Measurements from ENCODE around the gene CSDE1.

The CSDE1 gene

GRCh38 chr1:114668784-114669561 is 88.8 kb downstream of the CSDE1 start:
- TF ChIP-seq EZH2phosphoT487 (IDR thresholded peaks at IDR 0.05; ENCODE audit: borderline replicate concordance) (no peak), CTCF (conservative IDR thresholded peaks at IDR 0.05; ENCODE audit: low read length) (no peak)

GRCh38 chr1:114668373-114668772 is 89.4 kb downstream of the CSDE1 start:
- no peaks in the 10 kb centered on the region for H3F3A ChIP-seq (ENCODE audit: low read depth)
- no peak overlapping the region for H3K4me3 ChIP-seq (ENCODE audit: low read length, poor library complexity, severe bottlenecking)
- H2AFZ ChIP-seq (ENCODE audit: low read length): no peak overlapping the region
- no peak overlapping the region for H3K9ac ChIP-seq (ENCODE audit: low read depth, low read length, poor library complexity, severe bottlenecking)
- TF ChIP-seq CTCF (conservative IDR thresholded peaks at IDR 0.05; ENCODE audit: low read length) (no peak), EZH2phosphoT487 (IDR thresholded peaks at IDR 0.05; ENCODE audit: borderline replicate concordance) (no peak)
- H3K4me2 ChIP-seq (ENCODE audit: low read depth, low read length, poor library complexity, severe bottlenecking): no peak overlapping the region
- H3K79me2 ChIP-seq (ENCODE audit: insufficient read depth, low read length): no peaks in the 10 kb centered on the region
- no peaks in the 10 kb centered on the region for H3K4me1 ChIP-seq (ENCODE audit: insufficient read depth, low read length, poor library complexity, severe bottlenecking)
- H4K20me1 ChIP-seq (ENCODE audit: insufficient read depth, low read length, poor library complexity, severe bottlenecking): no peaks in the 10 kb centered on the region
- H3K9me2 ChIP-seq (replicated peaks; ENCODE audit: low read depth, low read length): no peaks in the 10 kb centered on the region
- H3K36me3 ChIP-seq (ENCODE audit: insufficient read depth, low read length): no peaks in the 10 kb centered on the region
- H3K27me3 ChIP-seq (ENCODE audit: insufficient read depth, low read length, poor library complexity, severe bottlenecking): no peaks in the 10 kb centered on the region
- no peaks in the 10 kb centered on the region for H3K9me3 ChIP-seq (ENCODE audit: insufficient read depth, low read depth, low read length)

More at GRCh38 chr1:114668784-114669561, 88.8 kb downstream of the CSDE1 start:
- Histone ChIP-seq H3K9me3 (ENCODE audit: insufficient read depth, low read depth, low read length) (no peaks in the 10 kb centered on the region), H3K4me2 (ENCODE audit: low read depth, low read length, poor library complexity, severe bottlenecking) (no peak overlapping the region), H4K20me1 (ENCODE audit: insufficient read depth, low read length, poor library complexity, severe bottlenecking) (no peaks in the 10 kb centered on the region), H3K9ac (ENCODE audit: low read depth, low read length, poor library complexity, severe bottlenecking) (no peak overlapping the region), H3K9me2 (replicated peaks; ENCODE audit: low read depth, low read length) (no peaks in the 10 kb centered on the region), H3K79me2 (ENCODE audit: insufficient read depth, low read length) (no peaks in the 10 kb centered on the region), H3F3A (ENCODE audit: low read depth) (no peaks in the 10 kb centered on the region), H3K4me3 (ENCODE audit: low read length, poor library complexity, severe bottlenecking) (no peak overlapping the region), H3K4me1 (ENCODE audit: insufficient read depth, low read length, poor library complexity, severe bottlenecking) (no peaks in the 10 kb centered on the region), H2AFZ (ENCODE audit: low read length) (no peak overlapping the region), H3K36me3 (ENCODE audit: insufficient read depth, low read length) (no peaks in the 10 kb centered on the region), H3K27me3 (ENCODE audit: insufficient read depth, low read length, poor library complexity, severe bottlenecking) (no peaks in the 10 kb centered on the region)

GRCh38 chr1:114666954-114667353 is 90.8 kb downstream of the CSDE1 start:
- H3K36me3 ChIP-seq (ENCODE audit: insufficient read depth, low read length): no peaks in the 10 kb centered on the region
- H3K9me2 ChIP-seq (replicated peaks; ENCODE audit: low read depth, low read length): no peaks in the 10 kb centered on the region
- H3K4me3 ChIP-seq (ENCODE audit: low read length, poor library complexity, severe bottlenecking): no peak overlapping the region
- H3K9me3 ChIP-seq (ENCODE audit: insufficient read depth, low read depth, low read length): no peaks in the 10 kb centered on the region
- no peak overlapping the region for H3K4me2 ChIP-seq (ENCODE audit: low read depth, low read length, poor library complexity, severe bottlenecking)
- H3F3A ChIP-seq (ENCODE audit: low read depth): no peaks in the 10 kb centered on the region
- H3K4me1 ChIP-seq (ENCODE audit: insufficient read depth, low read length, poor library complexity, severe bottlenecking): no peaks in the 10 kb centered on the region
- H3K27me3 ChIP-seq (ENCODE audit: insufficient read depth, low read length, poor library complexity, severe bottlenecking): no peaks in the 10 kb centered on the region
- no peak overlapping the region for H3K9ac ChIP-seq (ENCODE audit: low read depth, low read length, poor library complexity, severe bottlenecking)
- H2AFZ ChIP-seq (ENCODE audit: low read length): no peak overlapping the region
- TF ChIP-seq CTCF (conservative IDR thresholded peaks at IDR 0.05; ENCODE audit: low read length): no peak
- no peak for TF ChIP-seq EZH2phosphoT487 (IDR thresholded peaks at IDR 0.05; ENCODE audit: borderline replicate concordance)
- no peaks in the 10 kb centered on the region for H4K20me1 ChIP-seq (ENCODE audit: insufficient read depth, low read length, poor library complexity, severe bottlenecking)
- H3K79me2 ChIP-seq (ENCODE audit: insufficient read depth, low read length): no peaks in the 10 kb centered on the region
